Measurements from ENCODE around the gene SRRM2. TPM values are rescaled to one million over a fixed set of nuclear protein-coding genes. Genes with fewer than 3 reads are reported as not detected.

SRRM2 gene
- total RNA-seq, 1 donor from 2014 or later, result 409 TPM

DNA sequence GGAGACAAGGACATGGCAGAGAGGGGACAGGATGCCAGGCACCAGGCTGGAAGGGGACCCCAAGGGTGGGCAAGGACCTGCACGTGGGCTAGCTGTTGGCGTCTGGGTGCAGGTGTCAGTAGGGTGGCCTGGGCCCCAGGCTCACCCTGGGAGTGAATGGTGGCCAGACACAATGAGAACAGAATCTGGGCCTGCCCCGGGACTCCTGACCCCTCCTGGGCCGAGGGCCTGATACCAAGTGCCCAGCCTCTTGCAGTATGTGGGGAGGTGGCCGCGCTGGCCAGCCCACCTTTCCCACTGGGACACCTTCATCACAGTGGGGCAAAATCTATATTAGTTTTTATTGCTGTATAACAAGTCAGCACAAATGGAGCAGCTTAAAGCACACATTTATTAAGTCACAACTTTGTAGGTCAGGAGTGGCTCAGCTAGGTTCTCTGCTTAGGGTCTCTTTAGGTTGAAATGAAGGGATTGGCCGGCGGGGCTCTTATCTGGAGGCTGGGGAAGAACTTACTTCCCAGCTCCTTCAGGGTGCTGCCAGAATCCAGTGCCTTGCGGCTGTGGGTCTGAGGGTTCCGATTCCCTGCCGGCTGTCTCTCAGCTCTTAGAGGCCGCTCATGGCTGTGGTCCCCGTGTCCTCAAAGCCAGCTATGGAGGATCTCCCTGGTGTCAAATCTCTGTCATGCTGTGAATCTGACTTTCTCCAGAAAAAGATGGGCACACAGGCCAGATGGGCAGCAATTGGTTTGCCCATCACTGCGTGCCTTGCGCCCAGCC, 31.3 kb downstream of the SRRM2 start:
- Mint-ChIP-seq H3K27me3 (ENCODE audit: low read depth, unreplicated experiment) (peaks cover 19% of the 10 kb centered on the region), H3K36me3 (ENCODE audit: low read depth, unreplicated experiment) (no peaks in the 10 kb centered on the region), H3K4me1 (ENCODE audit: low read depth, unreplicated experiment) (peaks cover 2% of the 10 kb centered on the region), H3K9me3 (ENCODE audit: unreplicated experiment) (no peaks in the 10 kb centered on the region), H3K27ac (ENCODE audit: unreplicated experiment) (no peak overlapping the region), H3K4me3 (ENCODE audit: unreplicated experiment) (no peak overlapping the region)
- TF ChIP-seq, protein P1, sequence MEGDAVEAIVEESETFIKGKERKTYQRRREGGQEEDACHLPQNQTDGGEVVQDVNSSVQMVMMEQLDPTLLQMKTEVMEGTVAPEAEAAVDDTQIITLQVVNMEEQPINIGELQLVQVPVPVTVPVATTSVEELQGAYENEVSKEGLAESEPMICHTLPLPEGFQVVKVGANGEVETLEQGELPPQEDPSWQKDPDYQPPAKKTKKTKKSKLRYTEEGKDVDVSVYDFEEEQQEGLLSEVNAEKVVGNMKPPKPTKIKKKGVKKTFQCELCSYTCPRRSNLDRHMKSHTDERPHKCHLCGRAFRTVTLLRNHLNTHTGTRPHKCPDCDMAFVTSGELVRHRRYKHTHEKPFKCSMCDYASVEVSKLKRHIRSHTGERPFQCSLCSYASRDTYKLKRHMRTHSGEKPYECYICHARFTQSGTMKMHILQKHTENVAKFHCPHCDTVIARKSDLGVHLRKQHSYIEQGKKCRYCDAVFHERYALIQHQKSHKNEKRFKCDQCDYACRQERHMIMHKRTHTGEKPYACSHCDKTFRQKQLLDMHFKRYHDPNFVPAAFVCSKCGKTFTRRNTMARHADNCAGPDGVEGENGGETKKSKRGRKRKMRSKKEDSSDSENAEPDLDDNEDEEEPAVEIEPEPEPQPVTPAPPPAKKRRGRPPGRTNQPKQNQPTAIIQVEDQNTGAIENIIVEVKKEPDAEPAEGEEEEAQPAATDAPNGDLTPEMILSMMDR (IDR thresholded peaks at IDR 0.05; ENCODE audit: insufficient read depth, low read depth, low read length), result no peak
- Histone ChIP-seq H3K4me3 (ENCODE audit: insufficient read depth, low read depth, low read length) (no peak overlapping the region), H3K9ac (ENCODE audit: low read length) (no peak overlapping the region), H3K36me3 (ENCODE audit: insufficient read depth, low read length) (no peaks in the 10 kb centered on the region), H3K4me1 (ENCODE audit: insufficient read depth, low read length) (peaks cover 8% of the 10 kb centered on the region), H2AFZ (ENCODE audit: low read depth, low read length) (no peak overlapping the region), H4K20me1 (ENCODE audit: insufficient read depth, low read length) (no peaks in the 10 kb centered on the region), H3K27me3 (ENCODE audit: insufficient read depth, low read length) (peaks cover 17% of the 10 kb centered on the region), H3K4me2 (ENCODE audit: low read length) (no peak overlapping the region), H3K27ac (ENCODE audit: low read depth, low read length) (no peak overlapping the region), H3K9me3 (ENCODE audit: insufficient read depth, low read depth, low read length) (no peaks in the 10 kb centered on the region), H3K79me2 (ENCODE audit: insufficient read depth, low read length) (peaks cover 2% of the 10 kb centered on the region)
- FAIRE-seq (no peak), DNase-seq (ENCODE audit: low read depth) (no peak)

DNA sequence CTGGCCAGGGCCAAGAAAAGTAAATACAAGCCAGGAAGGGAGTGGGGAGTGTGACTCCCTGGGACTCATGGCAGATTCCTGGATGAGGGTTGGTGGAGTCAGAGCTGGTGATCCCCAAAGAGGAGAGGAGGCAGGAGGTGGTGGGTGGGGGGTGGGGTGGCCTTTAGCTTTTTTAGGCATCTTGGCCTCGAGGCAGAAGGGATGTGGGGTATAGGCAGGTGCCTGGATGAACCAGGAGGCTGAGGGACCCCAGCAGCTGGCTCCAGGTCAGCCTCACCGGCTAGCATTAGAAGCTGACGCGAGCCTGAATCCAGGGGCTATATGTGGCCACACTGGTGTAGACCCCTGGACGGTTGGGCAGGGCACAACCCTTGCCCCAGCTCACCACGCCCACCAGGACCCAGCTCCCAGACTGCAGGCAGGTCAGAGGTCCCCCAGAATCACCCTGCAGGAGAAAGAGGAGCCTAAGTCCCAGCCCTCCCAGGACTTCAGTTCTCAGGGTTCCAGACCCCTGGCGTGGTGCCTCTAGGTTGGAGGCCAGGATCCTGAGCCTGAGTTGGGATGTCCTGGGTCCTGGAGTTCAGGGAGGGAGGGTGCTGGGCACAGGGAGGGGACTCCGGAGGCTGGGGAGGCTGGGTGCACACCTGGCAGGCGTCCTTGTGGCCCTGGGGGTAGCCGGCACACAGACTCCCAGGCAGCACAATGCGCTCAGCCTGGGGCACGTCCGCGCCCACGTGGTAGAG, 32.1 kb downstream of the SRRM2 start:
- Mint-ChIP-seq H3K27ac (ENCODE audit: unreplicated experiment) (no peak overlapping the region), H3K4me1 (ENCODE audit: low read depth, unreplicated experiment) (peaks cover 2% of the 10 kb centered on the region), H3K36me3 (ENCODE audit: low read depth, unreplicated experiment) (no peaks in the 10 kb centered on the region), H3K9me3 (ENCODE audit: unreplicated experiment) (peaks cover 2% of the 10 kb centered on the region), H3K27me3 (ENCODE audit: low read depth, unreplicated experiment) (peaks cover 24% of the 10 kb centered on the region), H3K4me3 (ENCODE audit: unreplicated experiment) (no peak overlapping the region)
- Histone ChIP-seq H3K9ac (ENCODE audit: low read length) (no peak overlapping the region), H3K36me3 (ENCODE audit: insufficient read depth, low read length) (no peaks in the 10 kb centered on the region), H3K4me2 (ENCODE audit: low read length) (peak overlapping the region; percentile 58), H3K79me2 (ENCODE audit: insufficient read depth, low read length) (no peaks in the 10 kb centered on the region), H3K27ac (ENCODE audit: low read depth, low read length) (no peak overlapping the region), H4K20me1 (ENCODE audit: insufficient read depth, low read length) (no peaks in the 10 kb centered on the region), H3K4me1 (ENCODE audit: insufficient read depth, low read length) (peaks cover 8% of the 10 kb centered on the region), H3K27me3 (ENCODE audit: insufficient read depth, low read length) (peaks cover 18% of the 10 kb centered on the region), H3K4me3 (ENCODE audit: insufficient read depth, low read depth, low read length) (no peak overlapping the region), H3K9me3 (ENCODE audit: insufficient read depth, low read depth, low read length) (no peaks in the 10 kb centered on the region), H2AFZ (ENCODE audit: low read depth, low read length) (peak overlapping the region; percentile 63)
- DNase-seq (ENCODE audit: low read depth), result no peak
- no peak for FAIRE-seq
- TF ChIP-seq, protein P1 (IDR thresholded peaks at IDR 0.05; ENCODE audit: insufficient read depth, low read depth, low read length), result no peak
- TF ChIP-seq EZH2 (IDR thresholded peaks at IDR 0.05; ENCODE audit: insufficient read depth, low read length), result no peak
